Activated CD4-positive, alpha-beta memory T cell treated with anti-CD3 and anti-CD28 coated beads, Interleukin-2, amount 10 ng/mL, durations not matched to agents 7 days and 5 days (primary cell): ENCODE results near the gene ALDH5A1. TPM values are rescaled to one million over a fixed set of nuclear protein-coding genes. Genes with fewer than 3 reads are reported as not detected.
"Not testable (repeated sequence)": the region's sequence is repeated elsewhere in the genome, so short reads cannot be mapped to it uniquely, and the experiment has no call there.

ENCODE experiments used
- CTCF ChIA-PET: fragments of 350-600 bp; sonication (Branson Sonifier 250); formaldehyde crosslinking; loops from one replicate; lab custom pipeline; 2021; ENCODE audit warnings: antibody characterized with exemption, inconsistent platforms; lab: Charles Lee
- POLR2A ChIA-PET: fragments of 350-600 bp; sonication (Branson Sonifier 250); formaldehyde crosslinking; loops from one replicate; lab custom pipeline; 2021; ENCODE audit warnings: antibody characterized with exemption; lab: Charles Lee
- DNase-seq: peaks from one replicate; pipeline ENCODE4 v3.0.0-alpha.2; 2020
- H3K27ac Mint-ChIP-seq: one replicate; pipeline ENCODE4 v1.8.0; 2021; ENCODE audit warnings: mild to moderate bottlenecking, mixed read lengths
- H3K27me3 Mint-ChIP-seq: one replicate; pipeline ENCODE4 v1.8.0; 2021; ENCODE audit warnings: mixed read lengths
- H3K36me3 Mint-ChIP-seq: one replicate; pipeline ENCODE4 v1.8.0; 2021; ENCODE audit warnings: low read depth, mixed read lengths
- H3K4me1 Mint-ChIP-seq: one replicate; pipeline ENCODE4 v1.8.0; 2021; ENCODE audit warnings: mixed read lengths
- H3K4me3 Mint-ChIP-seq: one replicate; pipeline ENCODE4 v1.8.0; 2021; ENCODE audit warnings: mild to moderate bottlenecking, mixed read lengths
- H3K9me3 Mint-ChIP-seq: one replicate; pipeline ENCODE4 v1.8.0; 2021; ENCODE audit warnings: mixed read lengths
- total RNA-seq, 2 experiments: library from RNA; stranded (reverse); gene quantifications; one replicate each; pipeline ENCODE4 v1.2.3, GENCODE V29; 2021

The ALDH5A1 gene
- total RNA-seq, 2 experiments from 2014 or later, result 2.5 to 3.7 TPM

- H3K27ac Mint-ChIP-seq, result no peak overlapping the region
- peaks cover 14% of the 10 kb centered on the region for H3K4me1 Mint-ChIP-seq
- peaks cover 3% of the 10 kb centered on the region for H3K36me3 Mint-ChIP-seq
- H3K27me3 Mint-ChIP-seq, result no peaks in the 10 kb centered on the region
- ChIA-PET POLR2A (no interaction called here), CTCF (no interaction called here)
- DNase-seq, result no peak
- H3K9me3 Mint-ChIP-seq, result peaks cover 4% of the 10 kb centered on the region
- H3K4me3 Mint-ChIP-seq, result no peak overlapping the region
Observed at GRCh38 chr6:24492475-24492874, 2.3 kb upstream of the ALDH5A1 start.

GRCh38 chr6:24493945-24494820 lies 586 bp upstream of the ALDH5A1 start:
- Mint-ChIP-seq H3K4me1 (peaks cover 14% of the 10 kb centered on the region), H3K27ac (no peak overlapping the region), H3K27me3 (no peaks in the 10 kb centered on the region), H3K4me3 (peak overlapping the region; percentile 71), H3K9me3 (peaks cover 5% of the 10 kb centered on the region), H3K36me3 (peaks cover 3% of the 10 kb centered on the region)
- ChIA-PET POLR2A (interaction anchor here (0.9 to 1.4 kb wide), 3 partner anchors 8 to 173 kb away, joined by 3 to 7 read pairs (median 4); partner anchors contain the start of genes ACOT13 and TDP2), CTCF (interaction anchor here (0.6 to 3.1 kb wide), 15 partner anchors 8 to 212 kb away, joined by 3 to 17 read pairs (median 5); no protein-coding TSS in a partner anchor)
- DNase-seq, result no peak

GRCh38 chr6:24497254-24497970 lies 2.6 kb downstream of the ALDH5A1 start:
- Mint-ChIP-seq H3K27me3 (no peaks in the 10 kb centered on the region), H3K4me3 (no peak overlapping the region), H3K36me3 (peaks cover 3% of the 10 kb centered on the region), H3K4me1 (peaks cover 14% of the 10 kb centered on the region), H3K9me3 (peaks cover 5% of the 10 kb centered on the region), H3K27ac (no peak overlapping the region)
- no peak for DNase-seq
- ChIA-PET CTCF (no interaction called here), POLR2A (no interaction called here)

GRCh38 chr6:24500683-24501082 lies 5.9 kb downstream of the ALDH5A1 start:
- H3K4me3 Mint-ChIP-seq, result no peak overlapping the region
- POLR2A ChIA-PET, result no interaction called here

GRCh38 chr6:24501374-24501773 lies 6.6 kb downstream of the ALDH5A1 start:
- CTCF ChIA-PET, result interaction anchor here (1.0 to 1.7 kb wide), 4 partner anchors 20 to 80 kb away, joined by 3 to 5 read pairs (median 4); no protein-coding TSS in a partner anchor
- POLR2A ChIA-PET, result no interaction called here

More at GRCh38 chr6:24500683-24501082, 5.9 kb downstream of the ALDH5A1 start:
- Mint-ChIP-seq H3K4me1 (peaks cover under 1% of the 10 kb centered on the region), H3K36me3 (peaks cover 3% of the 10 kb centered on the region), H3K9me3 (peaks cover 5% of the 10 kb centered on the region), H3K27me3 (no peaks in the 10 kb centered on the region), H3K27ac (no peak overlapping the region)
- CTCF ChIA-PET, result interaction anchor here (1.0 to 1.7 kb wide), 4 partner anchors 21 to 81 kb away, joined by 3 to 5 read pairs (median 4); no protein-coding TSS in a partner anchor
- DNase-seq, result no peak

GRCh38 chr6:24501914-24502313 lies 7.1 kb downstream of the ALDH5A1 start:
- H3K9me3 Mint-ChIP-seq, result peaks cover 5% of the 10 kb centered on the region
- POLR2A ChIA-PET, result no interaction called here
- no peak overlapping the region for H3K4me3 Mint-ChIP-seq
- CTCF ChIA-PET, result no interaction called here
- H3K27me3 Mint-ChIP-seq, result no peaks in the 10 kb centered on the region
- no peaks in the 10 kb centered on the region for H3K4me1 Mint-ChIP-seq
- no peak for DNase-seq
- no peak overlapping the region for H3K27ac Mint-ChIP-seq
- peaks cover 3% of the 10 kb centered on the region for H3K36me3 Mint-ChIP-seq

More at GRCh38 chr6:24501374-24501773, 6.6 kb downstream of the ALDH5A1 start:
- Mint-ChIP-seq H3K4me3 (no peak overlapping the region), H3K9me3 (peaks cover 5% of the 10 kb centered on the region), H3K27ac (no peak overlapping the region), H3K4me1 (no peaks in the 10 kb centered on the region), H3K27me3 (no peaks in the 10 kb centered on the region), H3K36me3 (peaks cover 3% of the 10 kb centered on the region)
- DNase-seq, result no peak

GRCh38 chr6:24504287-24504648 lies 9.5 kb downstream of the ALDH5A1 start:
- CTCF ChIA-PET, result no interaction called here
- Mint-ChIP-seq H3K36me3 (peaks cover 3% of the 10 kb centered on the region), H3K27ac (no peak overlapping the region), H3K4me3 (no peak overlapping the region), H3K4me1 (no peaks in the 10 kb centered on the region), H3K9me3 (no peaks in the 10 kb centered on the region), H3K27me3 (no peaks in the 10 kb centered on the region)
- no peak for DNase-seq
- POLR2A ChIA-PET, result no interaction called here

- Mint-ChIP-seq H3K4me1 (no peaks in the 10 kb centered on the region), H3K27me3 (no peaks in the 10 kb centered on the region), H3K27ac (no peak overlapping the region), H3K9me3 (no peaks in the 10 kb centered on the region), H3K4me3 (no peak overlapping the region), H3K36me3 (peaks cover 3% of the 10 kb centered on the region)
- POLR2A ChIA-PET, result no interaction called here
- DNase-seq, result no peak
- CTCF ChIA-PET, result no interaction called here
Observed at GRCh38 chr6:24504649-24505586, 10.1 kb downstream of the ALDH5A1 start.

GRCh38 chr6:24506814-24507520 lies 12.2 kb downstream of the ALDH5A1 start:
- Mint-ChIP-seq H3K9me3 (no peaks in the 10 kb centered on the region), H3K36me3 (peaks cover 3% of the 10 kb centered on the region), H3K27me3 (no peaks in the 10 kb centered on the region), H3K27ac (no peak overlapping the region), H3K4me3 (no peak overlapping the region), H3K4me1 (no peaks in the 10 kb centered on the region)
- no peak for DNase-seq
- ChIA-PET POLR2A (no interaction called here), CTCF (interaction anchor here (2.0 kb wide), 1 partner anchor 11 kb away, joined by 7 read pairs; the partner anchor contains the start of gene ALDH5A1)

GRCh38 chr6:24511976-24512375 lies 17.2 kb downstream of the ALDH5A1 start:
- H3K27ac Mint-ChIP-seq, H3K4me3 Mint-ChIP-seq, H3K36me3 Mint-ChIP-seq, H3K4me1 Mint-ChIP-seq, H3K9me3 Mint-ChIP-seq, POLR2A ChIA-PET, DNase-seq, H3K27me3 Mint-ChIP-seq: not testable (repeated sequence)
- CTCF ChIA-PET, result interaction anchor here (1.2 kb wide), 1 partner anchor 9 kb away, joined by 4 read pairs; no protein-coding TSS in a partner anchor

- no peak for DNase-seq
- no peaks in the 10 kb centered on the region for H3K36me3 Mint-ChIP-seq
- H3K4me1 Mint-ChIP-seq, result no peaks in the 10 kb centered on the region
- no peak overlapping the region for H3K27ac Mint-ChIP-seq
- ChIA-PET CTCF (interaction anchor here (1.3 kb wide), 1 partner anchor 18 kb away, joined by 3 read pairs; no protein-coding TSS in a partner anchor), POLR2A (no interaction called here)
- no peaks in the 10 kb centered on the region for H3K27me3 Mint-ChIP-seq
- no peaks in the 10 kb centered on the region for H3K9me3 Mint-ChIP-seq
- no peak overlapping the region for H3K4me3 Mint-ChIP-seq
Observed at GRCh38 chr6:24513602-24514001, 18.8 kb downstream of the ALDH5A1 start.
